Activated T-helper 1 cell treated with anti-CD3 and anti-CD28 coated beads, Interleukin-2, amount 50 U/mL, for 16 hours (primary cell): ENCODE data around the gene C1orf198.

Experiments used
- DNase-seq, 2 donors: peaks; one replicate each; pipeline ENCODE4 v3.0.0-alpha.2; 2020; ENCODE audit warnings: low read depth in 1 of 2, low spot score in 1 of 2

Gene C1orf198

GRCh38 chr1:230836347-230836746 lies 32.0 kb downstream of the C1orf198 start:
- no peak for DNase-seq

DNA sequence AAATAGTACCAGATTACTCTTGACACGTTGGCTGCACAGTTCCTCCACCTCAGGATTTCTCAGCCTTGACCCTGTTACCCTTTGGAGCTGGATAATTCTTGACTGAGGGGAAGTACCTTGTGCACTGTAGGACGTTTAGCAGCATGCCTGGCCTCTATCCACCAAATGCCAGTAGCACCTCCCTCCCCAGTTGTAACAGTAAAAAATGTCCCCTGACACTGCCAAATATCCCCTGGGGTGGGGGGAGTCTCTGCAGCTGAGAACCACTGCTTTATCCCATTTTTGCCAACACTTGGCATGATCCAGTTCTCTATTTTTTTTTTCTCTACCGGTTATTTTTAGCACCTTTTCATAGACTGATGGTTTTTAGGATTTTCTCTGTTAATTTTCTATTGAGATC lies 34.0 kb downstream of the C1orf198 start:
- DNase-seq = no peak

GRCh38 chr1:230833511-230833910 lies 34.8 kb downstream of the C1orf198 start:
- no peak for DNase-seq

- no peak for DNase-seq
These were observed 35.8 kb downstream of the C1orf198 start for GRCh38 chr1:230832476-230832875.

- no peak for DNase-seq
These were observed 36.5 kb downstream of the C1orf198 start for GRCh38 chr1:230831771-230832170.

DNA sequence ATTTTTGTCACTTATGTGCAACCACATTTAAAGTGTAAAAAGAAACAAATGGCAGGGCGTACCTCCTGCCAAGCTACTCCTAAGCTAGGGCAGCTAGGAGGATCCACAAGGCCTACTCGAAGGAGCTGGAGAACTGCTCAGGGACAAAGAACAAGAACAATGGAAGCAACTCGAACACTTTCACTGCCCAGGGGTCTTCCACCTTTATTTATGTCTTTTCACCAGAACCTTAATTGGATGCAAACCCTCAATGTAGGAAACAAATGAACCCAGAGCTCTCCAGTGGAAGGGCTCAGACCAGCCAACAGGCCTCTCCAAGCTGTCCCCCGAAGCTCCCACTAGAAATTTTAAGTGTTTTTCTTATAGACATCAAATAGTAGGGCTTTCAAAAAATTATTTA lies 39.9 kb downstream of the C1orf198 start:
- DNase-seq = no peak

DNA sequence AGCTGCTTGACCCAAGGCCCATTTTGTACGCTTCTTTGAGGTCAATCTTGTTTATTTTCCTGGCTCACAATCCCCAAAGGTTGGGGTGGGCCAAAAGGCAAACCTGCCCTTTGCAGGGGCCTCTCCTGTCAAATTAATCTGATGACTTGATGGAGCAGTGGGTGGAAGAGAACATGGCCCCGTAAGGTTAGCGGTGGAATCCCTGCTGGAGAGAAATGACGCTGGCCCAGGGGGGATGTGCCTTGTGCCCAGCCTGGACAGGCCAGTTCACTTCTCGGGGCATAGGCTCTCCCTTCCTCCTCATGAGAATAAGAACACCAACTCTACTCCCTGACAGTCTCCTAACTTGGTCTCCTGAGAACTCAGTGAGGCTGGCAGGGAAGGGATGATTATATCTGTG lies 40.5 kb downstream of the C1orf198 start:
- no peak for DNase-seq

- no peak for DNase-seq
These were observed 41.1 kb downstream of the C1orf198 start for GRCh38 chr1:230827081-230827681.

- DNase-seq = no peak
These were observed 42.0 kb downstream of the C1orf198 start for GRCh38 chr1:230826166-230826875.

DNA sequence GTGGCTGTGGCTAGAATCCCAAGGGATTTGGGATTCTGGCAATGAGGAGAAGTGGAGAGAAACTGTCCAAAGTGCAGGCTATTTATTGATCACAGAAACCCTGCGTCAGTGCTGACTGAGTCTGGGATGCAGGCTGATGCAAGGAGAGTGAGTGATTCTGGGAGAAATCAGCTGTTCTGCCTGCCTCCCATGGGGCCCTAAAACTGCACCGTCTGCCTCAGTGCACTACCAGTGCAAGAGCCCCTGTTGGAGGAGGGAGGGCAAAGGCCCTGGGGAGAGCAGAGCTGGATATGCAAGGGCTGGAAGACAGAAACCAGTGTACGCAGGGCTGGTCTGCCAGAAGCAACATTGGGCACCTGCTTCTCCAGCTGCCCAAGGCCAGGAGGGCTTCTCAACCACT lies 42.6 kb downstream of the C1orf198 start:
- no peak for DNase-seq

GRCh38 chr1:230824919-230825721 lies 43.2 kb downstream of the C1orf198 start:
- no peak for DNase-seq

GRCh38 chr1:230824551-230824918 lies 43.8 kb downstream of the C1orf198 start:
- no peak for DNase-seq

GRCh38 chr1:230823931-230824381 lies 44.4 kb downstream of the C1orf198 start:
- no peak for DNase-seq

DNA sequence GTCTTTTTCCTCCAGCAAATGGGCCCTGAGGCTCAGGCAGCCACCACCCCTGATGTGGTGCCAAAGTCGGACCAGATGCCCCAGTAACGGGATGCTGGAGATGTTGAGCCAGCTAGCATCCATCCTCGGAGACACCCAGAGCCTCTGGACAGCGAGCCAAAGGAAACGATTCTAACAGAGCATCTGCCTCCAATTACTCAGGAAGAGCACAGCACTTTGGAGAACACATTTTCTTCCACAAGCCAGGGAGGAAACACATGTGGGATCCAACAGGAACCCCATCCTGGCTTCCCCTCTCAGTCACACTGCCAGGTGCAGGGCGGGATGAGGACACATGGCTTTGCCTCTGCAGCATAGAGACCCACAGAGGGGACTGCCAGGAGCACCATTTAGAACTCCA lies 44.9 kb downstream of the C1orf198 start:
- no peak for DNase-seq

- DNase-seq = no peak
These were observed 46.2 kb downstream of the C1orf198 start for GRCh38 chr1:230822092-230822581.

- no peak for DNase-seq
These were observed 47.0 kb downstream of the C1orf198 start for GRCh38 chr1:230821346-230821745.

- no peak for DNase-seq
These were observed 47.8 kb downstream of the C1orf198 start for GRCh38 chr1:230820568-230820967.

DNA sequence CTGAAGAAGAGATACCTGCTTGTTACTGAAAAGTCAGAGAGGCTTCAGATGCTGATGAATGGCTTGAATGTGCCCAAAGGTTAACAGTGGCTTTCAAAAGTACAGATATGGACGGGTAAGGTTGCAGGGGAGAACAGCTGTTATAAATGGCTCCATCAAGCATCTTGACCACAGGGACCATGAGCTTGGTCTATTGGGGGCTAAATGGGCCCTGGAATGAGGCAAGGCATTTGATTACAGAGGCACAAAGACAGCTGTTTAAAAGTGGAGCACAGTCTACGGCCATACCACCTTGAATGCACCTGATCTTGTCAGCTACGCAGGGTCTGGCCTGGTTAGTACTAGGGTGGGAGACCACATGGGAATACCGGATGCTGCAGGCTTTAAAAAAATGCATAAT lies 48.3 kb downstream of the C1orf198 start:
- no peak for DNase-seq

DNA sequence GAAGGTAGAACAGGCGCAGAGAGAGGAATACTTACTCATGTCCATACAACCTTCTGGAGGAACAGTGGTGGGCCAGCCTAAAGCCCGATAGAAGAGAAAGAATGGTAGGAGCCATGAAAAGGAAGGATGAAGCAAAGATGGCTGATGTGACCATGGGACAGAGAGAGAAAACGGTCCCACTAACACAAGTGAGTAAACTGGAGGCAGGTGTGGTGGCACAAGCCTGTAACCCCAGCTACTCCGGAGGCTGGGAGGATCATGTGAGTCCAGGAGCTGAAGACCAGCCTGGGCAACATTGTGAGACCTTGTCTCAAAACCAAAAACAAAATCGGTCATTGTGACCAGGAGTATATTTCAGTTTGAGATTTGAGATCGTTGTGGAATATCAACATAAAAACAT lies 49.4 kb downstream of the C1orf198 start:
- DNase-seq = no peak

- DNase-seq = no peak
These were observed 50.0 kb downstream of the C1orf198 start for GRCh38 chr1:230818367-230818766.

- DNase-seq = no peak
These were observed 52.3 kb downstream of the C1orf198 start for GRCh38 chr1:230816018-230816417.
